PC-3 (cell line): ENCODE data around the gene USP9Y. TPM values are rescaled to one million over a fixed set of nuclear protein-coding genes. Genes with fewer than 3 reads are reported as not detected.

Experiments used
- ATAC-seq: fragments of 200-7000 bp; cut with Tn5 transposase; 2 replicates; pipeline ENCODE4 v1.9.1; 2020; ENCODE audit warnings: mild to moderate bottlenecking, moderate library complexity
- BruUV-seq: library from RNA; stranded (reverse); fragments of 400-500 nt; replicated peaks from 2 replicates; lab custom pipeline; 2021; lab: Mats Ljungman, UMichigan
- CTCF ChIA-PET: fragments of 300-600 bp; sonication (Branson Sonifier 250); formaldehyde crosslinking; loops from one replicate; lab custom pipeline; 2022; ENCODE audit warnings: antibody characterized with exemption; lab: Charles Lee
- POLR2A ChIA-PET: fragments of 300-600 bp; sonication (Branson Sonifier 250); formaldehyde crosslinking; loops from one replicate; lab custom pipeline; 2022; ENCODE audit warnings: antibody characterized with exemption; ENCODE audit not compliant: unreplicated experiment; lab: Charles Lee
- DNase-seq: peaks from one replicate; pipeline ENCODE4 v3.0.0-alpha.2; 2015
- H2AFZ ChIP-seq: fragments of 300-600 bp; sonication (generic); 2 replicates; pipeline ENCODE4 v1.6.0; 2016; ENCODE audit warnings: antibody characterized with exemption, low read length
- H3F3A ChIP-seq: fragments of 300-600 bp; sonication (generic); one replicate; pipeline ENCODE4 v1.6.0; 2017; ENCODE audit warnings: antibody characterized with exemption, low read length, control low read depth, mild to moderate bottlenecking; ENCODE audit not compliant: unreplicated experiment
- H3K27ac ChIP-seq: fragments of 300-600 bp; sonication (generic); 2 replicates; pipeline ENCODE4 v1.5.1; 2016; ENCODE audit warnings: mild to moderate bottlenecking, low read length
- H3K27me3 ChIP-seq: fragments of 300-600 bp; sonication (generic); 2 replicates; pipeline ENCODE4 v1.6.1; 2016; ENCODE audit warnings: low read length, mixed read lengths
- H3K36me3 ChIP-seq: fragments of 300-600 bp; sonication (generic); 2 replicates; pipeline ENCODE4 v1.6.1; 2016; ENCODE audit warnings: low read depth, mixed run types, low read length, mixed read lengths
- H3K4me1 ChIP-seq: fragments of 300-600 bp; sonication (generic); 2 replicates; pipeline ENCODE4 v1.5.1; 2016; ENCODE audit warnings: low read length; ENCODE audit not compliant: insufficient read depth
- H3K4me2 ChIP-seq: fragments of 300-600 bp; sonication (generic); 2 replicates; pipeline ENCODE4 v1.6.0; 2016; ENCODE audit warnings: low read length
- H3K4me3 ChIP-seq: fragments of 300-600 bp; sonication (generic); 2 replicates; pipeline ENCODE4 v1.5.1; 2016; ENCODE audit warnings: mild to moderate bottlenecking, low read length, mixed read lengths
- H3K79me2 ChIP-seq: fragments of 300-600 bp; sonication (generic); 2 replicates; pipeline ENCODE4 v1.6.1; 2017; ENCODE audit warnings: low read length, mixed read lengths
- H3K9ac ChIP-seq: fragments of 300-600 bp; sonication (generic); 2 replicates; pipeline ENCODE4 v1.6.0; 2016; ENCODE audit warnings: mild to moderate bottlenecking, low read length
- H3K9me2 ChIP-seq: fragments of 300-600 bp; sonication (generic); replicated peaks from 2 replicates; pipeline ENCODE4 v1.6.1; 2016; ENCODE audit warnings: mixed run types, low read length, mixed read lengths
- H3K9me3 ChIP-seq: fragments of 300-600 bp; sonication (generic); 2 replicates; pipeline ENCODE4 v1.6.1; 2016; ENCODE audit warnings: low read length, mixed read lengths
- H4K20me1 ChIP-seq: fragments of 300-600 bp; sonication (generic); 2 replicates; pipeline ENCODE4 v1.6.1; 2016; ENCODE audit warnings: low read length, mixed read lengths
- CTCF ChIP-seq: fragments of 300-600 bp; sonication (generic); conservative IDR thresholded peaks from 2 replicates; pipeline ENCODE4 v1.5.1; 2017; ENCODE audit warnings: antibody characterized with exemption, low read depth, mild to moderate bottlenecking, low read length
- EZH2 ChIP-seq: fragments of 300-600 bp; sonication (generic); IDR thresholded peaks from one replicate; pipeline ENCODE4 v1.6.1; 2017; ENCODE audit warnings: antibody characterized with exemption, mild to moderate bottlenecking, low read length; ENCODE audit not compliant: unreplicated experiment
- EZH2phosphoT487 ChIP-seq: fragments of 300-600 bp; sonication (generic); IDR thresholded peaks from 2 replicates; pipeline ENCODE4 v1.6.1; 2018; ENCODE audit warnings: mild to moderate bottlenecking, antibody characterized with exemption, low read length, borderline replicate concordance
- intact Hi-C: fragments of 100-400 bp; cut with micrococcal nuclease; formaldehyde crosslinking; loops from 2 replicates; pipeline ENCODE4 v1.9.0; 2023
- total RNA-seq: library from RNA; depleted of rRNA; stranded (reverse); fragments of >200 nt; gene quantifications from 2 replicates; pipeline ENCODE4 v1.2.3, GENCODE V29; 2014

USP9Y gene
- total RNA-seq, 1 experiment from 2014 or later, result not detected

DNA sequence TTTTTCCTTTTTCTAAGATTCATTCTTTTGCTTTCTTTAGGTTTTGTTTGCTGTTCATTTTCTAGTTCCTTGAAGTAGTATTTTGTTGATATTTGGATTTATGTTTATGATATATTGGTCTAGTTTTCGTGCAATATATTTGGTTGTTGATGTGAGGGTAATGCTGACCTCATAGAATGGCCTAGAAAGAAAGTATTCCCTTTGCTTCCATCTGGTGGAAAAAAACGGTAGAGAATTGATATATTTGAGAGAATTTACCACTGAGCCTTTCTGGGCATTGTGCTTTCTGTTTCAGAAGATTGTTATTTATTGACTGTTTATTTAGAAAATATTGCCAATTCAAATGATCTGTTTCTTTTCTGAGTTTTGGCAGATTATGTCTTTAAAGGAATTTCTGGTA is 9.4 kb downstream of the USP9Y start:
- ATAC-seq (no peak), DNase-seq (no peak)
- H3K9ac ChIP-seq, result no peak overlapping the region
- no peak overlapping the region for H3K4me3 ChIP-seq
- H2AFZ ChIP-seq, result no peak overlapping the region
- no peaks in the 10 kb centered on the region for H3K27me3 ChIP-seq
- H3K9me3 ChIP-seq, result no peaks in the 10 kb centered on the region
- H3K79me2 ChIP-seq, result no peaks in the 10 kb centered on the region
- no peak for TF ChIP-seq EZH2phosphoT487
- no peak for TF ChIP-seq CTCF
- no peak for TF ChIP-seq EZH2
- H4K20me1 ChIP-seq, result no peaks in the 10 kb centered on the region
- no peaks in the 10 kb centered on the region for H3K4me1 ChIP-seq
- POLR2A ChIA-PET, result no interaction called here
- H3K36me3 ChIP-seq, result no peaks in the 10 kb centered on the region
- H3F3A ChIP-seq, result no peaks in the 10 kb centered on the region
- H3K27ac ChIP-seq, result no peak overlapping the region
- intact Hi-C loops, result no loop called here
- CTCF ChIA-PET, result no interaction called here
- no TSS peak for BruUV-seq
- H3K9me2 ChIP-seq, result no peaks in the 10 kb centered on the region
- no peak overlapping the region for H3K4me2 ChIP-seq

- H2AFZ ChIP-seq, result no peak overlapping the region
- H3K4me3 ChIP-seq, result no peak overlapping the region
- H3K27me3 ChIP-seq, result no peaks in the 10 kb centered on the region
- H3F3A ChIP-seq, result no peaks in the 10 kb centered on the region
- H3K4me1 ChIP-seq, result no peaks in the 10 kb centered on the region
- intact Hi-C loops, result no loop called here
- TF ChIP-seq EZH2 (no peak), EZH2phosphoT487 (no peak), CTCF (no peak)
- no peak overlapping the region for H3K4me2 ChIP-seq
- no peak for ATAC-seq
- H3K9me3 ChIP-seq, result no peaks in the 10 kb centered on the region
- no TSS peak for BruUV-seq
- no peak overlapping the region for H3K27ac ChIP-seq
- DNase-seq, result no peak
- H3K36me3 ChIP-seq, result no peaks in the 10 kb centered on the region
- H3K9ac ChIP-seq, result no peak overlapping the region
- H4K20me1 ChIP-seq, result no peaks in the 10 kb centered on the region
- ChIA-PET POLR2A (no interaction called here), CTCF (no interaction called here)
- no peaks in the 10 kb centered on the region for H3K79me2 ChIP-seq
- no peaks in the 10 kb centered on the region for H3K9me2 ChIP-seq
Observed at GRCh38 chrY:12715376-12715775, 14.3 kb downstream of the USP9Y start.

DNA sequence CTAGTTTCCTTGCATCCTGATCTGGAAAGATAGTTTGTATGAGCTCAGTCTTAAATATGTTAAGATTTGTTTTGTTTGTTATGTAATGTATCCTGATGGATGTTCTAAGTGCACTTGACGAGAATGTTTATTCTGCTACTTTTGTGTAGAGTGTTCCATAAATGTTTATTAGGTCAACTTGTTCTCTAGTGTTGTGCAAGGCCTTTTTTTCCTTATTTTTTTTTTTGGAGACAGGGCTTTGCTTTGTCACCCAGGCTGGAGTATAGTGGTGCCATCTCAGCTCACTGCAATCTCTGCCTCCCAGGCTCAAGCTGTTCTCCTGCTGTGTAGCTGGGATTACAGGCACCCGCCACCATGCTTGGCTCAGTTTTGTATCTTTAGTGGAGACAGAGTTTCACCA is 28.7 kb downstream of the USP9Y start:
- BruUV-seq, result no TSS peak
- H3K79me2 ChIP-seq, result no peaks in the 10 kb centered on the region
- ChIA-PET POLR2A (no interaction called here), CTCF (no interaction called here)
- no peaks in the 10 kb centered on the region for H4K20me1 ChIP-seq
- H3K36me3 ChIP-seq, result no peaks in the 10 kb centered on the region
- no peaks in the 10 kb centered on the region for H3F3A ChIP-seq
- H3K9ac ChIP-seq, result no peak overlapping the region
- H3K9me3 ChIP-seq, result no peaks in the 10 kb centered on the region
- ATAC-seq, result no peak
- no peak overlapping the region for H3K4me2 ChIP-seq
- H3K9me2 ChIP-seq, result no peaks in the 10 kb centered on the region
- intact Hi-C loops, result no loop called here
- no peak overlapping the region for H3K27ac ChIP-seq
- H3K4me3 ChIP-seq, result no peak overlapping the region
- no peaks in the 10 kb centered on the region for H3K4me1 ChIP-seq
- no peak for TF ChIP-seq EZH2
- TF ChIP-seq CTCF, result no peak
- TF ChIP-seq EZH2phosphoT487, result no peak
- no peak for DNase-seq
- no peaks in the 10 kb centered on the region for H3K27me3 ChIP-seq
- no peak overlapping the region for H2AFZ ChIP-seq
